GM12878 (cell line): ENCODE data around the gene STAT5B. TPM values are rescaled to one million over a fixed set of nuclear protein-coding genes. Genes with fewer than 3 reads are reported as not detected.
A peak's percentile ranks its signal among the peaks of the same experiment; 100 is the strongest.

Experiments
- ATAC-seq: fragments of 200-7000 bp; cut with Tn5 transposase; 3 replicates; pipeline ENCODE4 v1.9.1; 2020; ENCODE audit warnings: mild to moderate bottlenecking, moderate library complexity
- BruUV-seq: library from RNA; stranded (reverse); fragments of 400-500 nt; replicated peaks from 2 replicates; lab custom pipeline; 2021; lab: Mats Ljungman, UMichigan
- CTCF ChIA-PET: fragments of 300-600 bp; sonication (Branson Sonifier 250); formaldehyde crosslinking; extraction: SDS; loops from one replicate; lab custom pipeline; 2021; ENCODE audit warnings: inconsistent platforms; lab: Yijun Ruan, JAX
- POLR2A ChIA-PET: fragments of 350-600 bp; formaldehyde crosslinking; extraction: SDS; loops from one replicate; lab custom pipeline; 2021; ENCODE audit warnings: inconsistent platforms; lab: Charles Lee
- RAD21 ChIA-PET: fragments of 300-600 bp; sonication (Branson Sonifier 250); formaldehyde crosslinking; loops from one replicate; lab custom pipeline; 2023; ENCODE audit warnings: antibody characterized with exemption; ENCODE audit not compliant: unreplicated experiment; lab: Charles Lee
- SMC1A ChIA-PET: fragments of 300-600 bp; sonication (Branson Sonifier 250); formaldehyde crosslinking; loops from one replicate; lab custom pipeline; 2023; ENCODE audit not compliant: unreplicated experiment, uncharacterized antibody; lab: Charles Lee
- DNase-seq: peaks from one replicate; pipeline ENCODE4 v3.0.0-alpha.2; 2011; ENCODE audit warnings: low read depth, low spot score
- FAIRE-seq: peaks from 3 replicates; lab custom pipeline; 2011; peaks lifted over from hg19 to GRCh38; lab: Jason Lieb, UNC
- H2AFZ ChIP-seq: 2 replicates; pipeline ENCODE4 v1.6.0; 2011; ENCODE audit warnings: low read depth, low read length, control low read depth; ENCODE audit not compliant: control insufficient read depth
- H3K27ac ChIP-seq: 2 replicates; pipeline ENCODE4 v1.5.1; 2011; ENCODE audit warnings: control low read depth; ENCODE audit not compliant: control insufficient read depth, insufficient read depth
- H3K27me3 ChIP-seq, 2 experiments: replicated peaks in 1 of 2; 2 replicates each; pipeline versions ENCODE4 v1.6.0 to v1.6.1; 2011; ENCODE audit warnings: low read length in 1 of 2; ENCODE audit not compliant: control insufficient read depth in 2 of 2, insufficient read depth in 2 of 2
- H3K36me3 ChIP-seq, 2 experiments: 2 replicates each; pipeline ENCODE4 v1.5.1; 2011; ENCODE audit warnings: low read length in 1 of 2; ENCODE audit not compliant: control insufficient read depth in 2 of 2, insufficient read depth in 2 of 2
- H3K4me1 ChIP-seq: 2 replicates; pipeline ENCODE4 v1.6.1; 2011; ENCODE audit warnings: mild to moderate bottlenecking, low read length, moderate library complexity, mixed read lengths; ENCODE audit not compliant: control insufficient read depth, insufficient read depth
- H3K4me2 ChIP-seq: 2 replicates; pipeline ENCODE4 v1.6.0; 2011; ENCODE audit warnings: control low read depth; ENCODE audit not compliant: control insufficient read depth, insufficient read depth
- H3K4me3 ChIP-seq: fragments of 200-600 bp; sonication (generic); 2 replicates; pipeline ENCODE4 v1.5.1; 2016
- H3K79me2 ChIP-seq: 2 replicates; pipeline ENCODE4 v1.6.0; 2011; ENCODE audit warnings: low read length; ENCODE audit not compliant: control insufficient read depth, insufficient read depth
- H3K9ac ChIP-seq: 2 replicates; pipeline ENCODE4 v1.8.0; 2011; ENCODE audit warnings: low read length, control low read depth, mixed read lengths; ENCODE audit not compliant: control insufficient read depth, insufficient read depth
- H3K9me3 ChIP-seq: replicated peaks from 3 replicates; pipeline ENCODE4 v1.5.1; 2011; ENCODE audit warnings: mild to moderate bottlenecking, low read length; ENCODE audit not compliant: control insufficient read depth, insufficient read depth
- H4K20me1 ChIP-seq: 2 replicates; pipeline ENCODE4 v1.6.0; 2011; ENCODE audit not compliant: control insufficient read depth, insufficient read depth
- CHD1 ChIP-seq: IDR thresholded peaks from 2 replicates; pipeline ENCODE4 v1.6.1; 2012; ENCODE audit warnings: low read depth, low read length, improper control_type of control experiment
- FOXM1 ChIP-seq: IDR thresholded peaks from 2 replicates; pipeline ENCODE4 v1.6.1; 2012; ENCODE audit warnings: low read depth, mild to moderate bottlenecking, inconsistent platforms, low read length, moderate library complexity
- WGBS: methylation state at CpG from one replicate; pipeline ENCODE4 v1.1.6; 2016; ENCODE audit warnings: low lambda C conversion rate; ENCODE audit not compliant: insufficient replicate concordance, insufficient coverage; ENCODE audit errors: missing lambda C conversion rate; 5-methylcytosine and 5-hydroxymethylcytosine counted together
- in situ Hi-C: fragments of 300-500 bp; cut with MboI; formaldehyde crosslinking; loops from 9 replicates; pipeline ENCODE4 v1.14.3; 2018; ENCODE audit warnings: mixed read lengths
- intact Hi-C: fragments of 100-400 bp; cut with micrococcal nuclease; formaldehyde crosslinking; loops from one replicate; pipeline ENCODE4 v1.14.2; 2022; ENCODE audit not compliant: unreplicated experiment
- polyA plus RNA-seq, 11 experiments: library from polyadenylated mRNA; depleted of rRNA in 4 of 11; unstranded in 6 of 11; stranded (reverse) in 5 of 11; fragments of >200 nt; fragmentation: Nextera tagmentation in 4 of 11; fragmentation: Illumina TruSeq in 1 of 11; extraction: Ambion mirVana in 4 of 11; extraction: Trizol in 1 of 11; gene quantifications; 1 replicate in 1 of 11; 2 replicates in 10 of 11; pipeline versions ENCODE4 v1.2.1 to v1.2.3, GENCODE V29; 2011 to 2016; ENCODE audit warnings: inconsistent platforms in 2 of 11, missing spikeins in 2 of 11, low read depth in 1 of 11
- total RNA-seq, 4 experiments: library from RNA; depleted of rRNA in 3 of 4; stranded (reverse); fragments of >200 nt in 3 of 4; fragmentation: Illumina TruSeq in 1 of 4; extraction: Trizol in 1 of 4; gene quantifications; 2 replicates each; pipeline versions ENCODE4 v1.2.1 to v1.2.3, GENCODE V29; 2013 to 2021
- TF ChIP-seq, protein P1 (sequence below): fragments of 450-650 bp; IDR thresholded peaks from 2 replicates; pipeline ENCODE4 v1.6.1; 2016; ENCODE audit warnings: mild to moderate bottlenecking

Gene STAT5B
- total and polyA plus RNA-seq, 10 of the 15 experiments (the other 5 are each of a cell fraction or from before 2014, with no cell fraction given) = 11.0 to 69.6 (median 46.7) TPM

- peak overlapping the region; percentile 83 for H3K9ac ChIP-seq
- ChIA-PET CTCF (interaction anchor here (0.6 to 1.6 kb wide), 9 partner anchors 14 to 250 kb away, joined by 3 to 6 read pairs (median 3); no protein-coding TSS in a partner anchor), POLR2A (interaction anchor here (0.5 to 1.4 kb wide), 16 partner anchors 10 to 488 kb away, joined by 3 to 8 read pairs (median 5); partner anchors contain the start of genes ODAD4 and STAT5A), RAD21 (interaction anchor here (1.1 to 1.3 kb wide), 2 partner anchors 15 to 53 kb away, joined by 4 to 6 read pairs; no protein-coding TSS in a partner anchor), SMC1A (interaction anchor here (0.6 to 1.5 kb wide), 8 partner anchors 8 to 218 kb away, joined by 3 to 6 read pairs (median 3); no protein-coding TSS in a partner anchor)
- H3K27me3 ChIP-seq = no peaks in the 10 kb centered on the region
- WGBS = 10% methylated on average over 13 of the region's 13 CpGs
- H3K4me1 ChIP-seq = peaks cover 28% of the 10 kb centered on the region
- peak overlapping the region; percentile 77 for H3K27ac ChIP-seq
- no peaks in the 10 kb centered on the region for H3K9me3 ChIP-seq
- in situ Hi-C loops (no loop called here), intact Hi-C loops (no loop called here)
- H3K4me3 ChIP-seq = peak overlapping the region; percentile 81
- FAIRE-seq (no peak), ATAC-seq (peak; percentile 9), DNase-seq (no peak)
- peaks cover 54% of the 10 kb centered on the region for H3K79me2 ChIP-seq
- H2AFZ ChIP-seq = peak overlapping the region; percentile 13
- BruUV-seq = TSS peak; percentile 59
- no peaks in the 10 kb centered on the region for H3K36me3 ChIP-seq
- TF ChIP-seq FOXM1 (no peak), CHD1 (no peak)
- TF ChIP-seq, protein P1, sequence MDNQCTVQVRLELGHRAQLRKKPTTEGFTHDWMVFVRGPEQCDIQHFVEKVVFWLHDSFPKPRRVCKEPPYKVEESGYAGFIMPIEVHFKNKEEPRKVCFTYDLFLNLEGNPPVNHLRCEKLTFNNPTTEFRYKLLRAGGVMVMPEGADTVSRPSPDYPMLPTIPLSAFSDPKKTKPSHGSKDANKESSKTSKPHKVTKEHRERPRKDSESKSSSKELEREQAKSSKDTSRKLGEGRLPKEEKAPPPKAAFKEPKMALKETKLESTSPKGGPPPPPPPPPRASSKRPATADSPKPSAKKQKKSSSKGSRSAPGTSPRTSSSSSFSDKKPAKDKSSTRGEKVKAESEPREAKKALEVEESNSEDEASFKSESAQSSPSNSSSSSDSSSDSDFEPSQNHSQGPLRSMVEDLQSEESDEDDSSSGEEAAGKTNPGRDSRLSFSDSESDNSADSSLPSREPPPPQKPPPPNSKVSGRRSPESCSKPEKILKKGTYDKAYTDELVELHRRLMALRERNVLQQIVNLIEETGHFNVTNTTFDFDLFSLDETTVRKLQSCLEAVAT = peak; percentile 63; the same call in 1 of the 2 replicates
- H4K20me1 ChIP-seq = no peaks in the 10 kb centered on the region
- H3K4me2 ChIP-seq = peak overlapping the region; percentile 94
Observed at GRCh38 chr17:42274812-42275526, 1.2 kb downstream of the STAT5B start.
